ENCODE results near the gene WNT10A.

The WNT10A gene

DNA sequence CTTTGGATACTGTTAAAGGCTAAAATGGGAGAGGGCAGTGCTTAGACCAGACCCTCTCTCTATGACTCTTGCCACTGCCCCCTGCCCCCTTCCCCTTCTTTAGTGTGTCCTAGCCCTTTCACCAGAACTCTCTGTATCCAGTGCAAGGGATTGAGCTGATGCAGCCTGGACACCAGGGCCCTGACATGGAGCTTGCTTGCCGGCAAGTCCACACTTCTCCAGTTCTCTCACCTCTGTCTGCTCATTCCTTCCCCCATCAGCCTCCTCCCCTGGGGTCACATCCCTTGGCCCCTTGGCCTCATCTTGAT is 22.6 kb upstream of the WNT10A start:
- DNase-seq = no peak

DNA sequence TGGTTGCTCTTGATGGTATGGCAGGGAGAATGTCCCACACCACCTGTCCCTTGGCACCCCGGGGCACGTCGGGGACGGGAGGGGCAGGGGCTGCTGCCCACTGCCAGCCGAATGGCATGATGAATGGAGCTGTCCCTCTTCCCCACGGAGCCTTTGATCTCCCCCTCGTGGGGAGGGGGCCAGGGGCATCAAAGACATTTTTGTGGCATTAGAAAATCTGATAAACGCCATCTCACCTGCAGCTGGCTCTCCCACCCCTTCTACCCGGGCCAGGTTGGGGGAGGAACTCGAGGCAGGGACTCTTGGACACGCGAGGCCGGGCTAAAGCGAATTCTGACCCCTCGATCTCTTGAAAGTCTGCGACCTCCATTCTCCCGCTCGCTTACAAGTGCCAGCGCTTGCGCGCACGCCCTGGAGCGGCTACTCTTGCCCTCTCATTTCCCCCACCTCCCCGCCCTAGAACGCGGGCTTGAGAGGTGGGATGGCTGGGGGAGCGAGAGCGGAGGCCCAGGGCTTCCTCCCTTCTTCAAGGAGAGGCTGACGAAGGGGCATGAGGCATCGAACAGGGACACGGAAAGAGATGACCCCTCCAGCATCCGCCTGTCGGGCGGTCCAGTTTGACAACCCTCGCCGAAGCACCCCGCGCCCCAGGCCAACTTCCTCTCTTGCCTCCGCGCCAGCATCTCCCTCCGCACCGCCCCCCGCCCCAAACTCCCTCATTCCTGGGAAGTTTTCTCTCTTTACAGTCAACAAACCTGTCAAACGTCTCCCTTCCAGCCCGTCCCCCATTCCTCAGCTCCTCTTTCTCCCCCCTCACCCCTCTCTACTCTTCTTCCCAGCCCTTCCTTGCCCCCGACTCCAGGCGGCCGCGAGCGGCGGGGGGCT is 21.7 kb upstream of the WNT10A start:
- no peak for DNase-seq

DNA sequence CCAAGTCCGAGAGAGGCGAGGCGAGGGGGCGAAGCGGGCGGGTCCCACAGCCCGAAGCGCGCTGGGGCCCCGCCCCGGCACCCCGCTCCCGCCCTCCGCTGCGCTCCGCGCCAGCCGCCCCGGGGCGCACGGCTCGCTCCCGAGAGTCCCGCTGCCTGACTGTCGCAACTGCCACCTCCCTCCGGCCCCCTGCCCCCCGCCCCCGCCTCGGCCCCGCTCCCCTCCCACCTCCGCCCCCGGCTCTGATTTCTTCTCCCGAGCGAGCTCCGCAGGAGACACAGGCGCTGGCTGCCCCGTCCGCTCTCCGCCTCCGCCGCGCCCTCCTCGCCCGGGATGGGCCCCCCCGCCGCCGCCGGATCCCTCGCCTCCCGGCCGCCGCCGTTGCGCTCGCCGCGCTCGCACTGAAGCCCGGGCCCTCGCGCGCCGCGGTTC is 21.1 kb upstream of the WNT10A start, which contains the start of gene WNT6:
Gene WNT6, plus strand, starts transcription at position 250 of the 432 bp plus-strand sequence. CDS start 233 bp downstream, outside the sequence.
- no peak for DNase-seq

DNA sequence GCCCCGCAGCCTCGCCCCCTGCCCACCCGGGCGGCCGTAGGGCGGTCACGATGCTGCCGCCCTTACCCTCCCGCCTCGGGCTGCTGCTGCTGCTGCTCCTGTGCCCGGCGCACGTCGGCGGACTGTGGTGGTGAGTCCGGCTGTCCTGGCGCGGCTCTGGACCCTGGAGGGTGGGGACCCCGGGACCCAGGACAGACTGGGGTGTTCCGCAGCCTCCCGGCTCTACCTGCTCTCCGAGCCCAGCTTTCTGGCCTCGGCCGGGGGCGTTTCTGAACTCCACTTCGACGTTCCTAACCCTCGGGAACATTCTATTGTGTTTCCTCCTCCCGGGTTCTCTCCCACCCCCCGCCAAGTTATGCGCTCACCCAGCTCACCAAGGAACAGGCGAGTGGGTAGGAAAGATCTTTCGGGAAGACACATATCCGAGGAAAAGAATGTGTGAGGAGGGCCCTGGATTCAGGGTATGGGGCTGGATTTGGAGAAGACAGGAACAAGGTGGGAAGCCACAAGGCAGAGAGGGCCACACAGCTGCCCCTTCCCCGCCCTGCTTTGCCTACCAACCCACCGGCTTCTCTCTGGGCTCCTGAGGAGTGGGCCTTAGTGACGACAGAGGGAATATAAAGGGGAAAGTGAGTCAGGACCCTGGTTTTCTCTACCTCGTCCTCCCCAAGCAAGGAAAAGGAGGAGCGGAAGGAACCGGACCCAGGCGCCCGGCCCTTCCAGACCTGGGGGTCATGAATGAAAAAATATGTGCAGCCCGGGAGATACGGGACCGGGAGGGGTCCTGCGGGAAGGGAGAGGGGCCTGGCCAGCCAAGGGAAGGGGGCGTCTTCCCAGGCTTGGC is 20.4 kb upstream of the WNT10A start:
- DNase-seq = no peak

DNA sequence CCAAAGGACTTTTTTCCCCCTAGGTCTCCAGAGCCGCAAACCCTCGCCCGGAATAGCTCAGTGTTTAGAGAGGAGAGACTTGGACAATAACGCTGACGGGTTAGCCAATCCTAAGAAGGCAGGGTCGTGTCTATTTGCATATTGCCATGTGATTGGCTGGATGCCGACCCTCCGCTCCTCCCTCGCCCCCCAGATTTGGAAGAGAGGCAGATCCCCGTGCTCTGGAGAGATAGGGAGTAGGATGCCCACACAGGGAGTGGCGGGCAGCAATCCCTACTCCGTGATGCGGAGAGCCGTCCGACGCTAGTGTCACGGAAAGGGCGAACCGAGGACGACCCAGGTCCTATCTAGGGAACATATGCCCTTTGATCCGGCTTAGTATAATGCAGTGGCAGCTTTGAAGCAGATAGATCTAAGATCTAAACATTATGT is 19.7 kb upstream of the WNT10A start:
- no peak for DNase-seq

DNA sequence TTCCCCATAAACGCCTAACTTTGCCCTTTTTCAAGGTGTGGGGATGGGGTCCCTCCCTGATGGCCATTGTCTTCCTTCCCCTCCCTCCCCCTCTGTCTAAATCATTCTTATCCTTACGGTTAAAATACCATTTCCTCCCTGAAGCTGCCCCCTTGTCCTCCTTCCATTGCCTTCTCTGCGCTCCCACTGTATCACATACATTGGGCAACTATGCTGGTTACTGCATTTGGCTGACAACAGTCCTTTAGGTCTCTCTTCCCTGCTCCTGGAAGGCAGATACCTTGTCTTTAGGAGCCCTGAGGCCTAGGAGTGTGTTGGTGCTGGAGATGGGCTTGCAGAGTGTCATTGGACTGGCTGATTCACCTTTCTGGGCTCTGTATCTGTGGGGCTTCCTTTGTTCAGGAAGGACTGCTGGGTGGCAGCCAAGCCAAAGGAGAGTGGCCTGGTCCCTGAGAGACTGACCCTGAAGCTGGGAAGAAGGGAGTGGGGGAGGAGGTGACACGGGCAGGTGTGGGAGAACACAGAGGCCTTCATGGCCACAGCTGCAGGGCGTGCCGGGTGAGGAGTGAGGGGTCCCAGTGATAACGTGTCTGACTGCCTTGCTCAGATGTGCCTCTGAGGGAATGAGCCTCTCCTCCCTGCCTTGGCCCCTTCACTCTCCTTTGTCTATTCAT is 18.9 kb upstream of the WNT10A start:
- DNase-seq = no peak

DNA sequence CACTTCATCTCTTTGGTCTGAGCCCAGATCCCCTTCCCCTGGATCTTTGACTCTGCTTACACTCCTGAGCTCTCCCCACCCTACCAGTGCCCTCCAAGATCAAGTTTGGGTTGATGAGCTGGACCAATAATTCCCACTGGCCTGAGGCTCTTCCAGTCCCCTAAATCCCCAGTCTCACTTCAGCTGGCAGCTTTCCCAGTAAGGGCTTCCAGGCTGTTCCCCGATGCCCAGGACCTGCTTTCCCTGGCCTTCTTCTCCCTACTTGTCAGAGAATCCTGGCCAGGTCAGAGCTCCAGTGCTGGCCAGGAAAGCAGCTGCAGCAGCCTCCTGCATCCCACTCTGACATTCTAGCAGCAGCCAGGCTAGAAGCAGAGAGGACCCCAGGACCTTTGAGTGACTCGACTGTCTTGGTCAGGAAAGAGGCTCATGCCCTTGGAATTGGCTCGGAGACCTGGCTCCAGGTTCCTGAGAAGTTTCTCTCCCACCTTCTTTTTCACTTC is 17.6 kb upstream of the WNT10A start:
- DNase-seq = no peak

DNA sequence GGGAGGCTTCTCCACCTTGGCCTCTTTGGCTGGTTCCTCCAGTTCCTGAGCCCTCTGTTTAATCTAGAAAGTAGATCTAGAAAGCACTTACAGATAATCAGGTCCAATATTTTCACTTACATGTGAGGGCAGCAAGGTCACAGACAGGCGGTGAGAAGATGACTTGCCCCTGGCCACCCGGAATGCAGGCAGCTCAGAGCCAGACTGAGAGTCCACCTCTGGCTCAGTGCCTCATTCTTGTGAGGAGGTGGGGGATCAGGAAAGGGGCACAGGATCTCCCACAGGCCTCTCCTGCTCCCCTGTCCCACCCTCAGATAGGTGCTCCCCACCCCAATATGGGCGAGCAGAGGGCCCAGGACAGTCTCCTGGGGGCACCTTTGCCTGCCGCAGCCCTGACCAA is 15.3 kb upstream of the WNT10A start:
- DNase-seq = no peak

DNA sequence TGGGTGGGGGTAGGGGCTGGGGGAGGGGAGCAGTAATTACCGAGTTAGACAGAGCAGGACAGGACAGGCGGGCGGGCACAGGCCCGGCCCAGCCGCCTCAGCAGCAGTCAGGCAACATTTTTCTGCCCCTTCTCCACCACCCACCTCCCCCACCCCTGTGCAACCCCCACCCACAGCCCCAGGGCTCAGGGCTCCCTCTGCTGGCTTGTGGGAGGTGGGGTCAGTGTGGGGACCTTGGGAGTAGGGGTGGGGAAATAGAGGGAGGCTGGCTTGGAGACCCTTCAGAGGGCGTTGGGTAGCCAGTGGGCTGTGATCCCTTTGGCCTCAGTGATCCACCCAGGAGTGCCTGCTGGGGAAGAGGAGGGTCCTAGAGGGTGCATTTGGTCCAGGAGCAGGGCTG is 14.7 kb upstream of the WNT10A start:
- no peak for DNase-seq

DNA sequence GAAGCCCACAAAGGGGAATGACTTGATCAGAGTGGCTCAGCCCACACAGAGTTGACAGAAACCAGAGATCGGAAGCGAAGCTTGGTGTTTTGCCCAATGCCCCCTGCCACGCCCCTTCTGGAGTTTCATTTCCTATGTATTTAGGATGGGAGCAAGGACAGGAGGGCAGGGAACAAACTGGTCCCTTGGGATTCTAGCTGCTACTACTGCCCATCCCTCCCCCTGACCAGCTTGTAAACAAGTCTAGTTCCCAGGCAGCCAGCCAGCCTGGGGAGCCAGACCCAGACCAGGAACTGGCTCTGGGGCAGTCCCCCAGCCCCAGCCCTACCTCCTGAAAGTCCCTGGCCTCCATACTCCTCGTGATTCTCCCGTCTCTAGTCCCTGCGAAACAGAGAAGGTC is 12.8 kb upstream of the WNT10A start:
- no peak for DNase-seq

DNA sequence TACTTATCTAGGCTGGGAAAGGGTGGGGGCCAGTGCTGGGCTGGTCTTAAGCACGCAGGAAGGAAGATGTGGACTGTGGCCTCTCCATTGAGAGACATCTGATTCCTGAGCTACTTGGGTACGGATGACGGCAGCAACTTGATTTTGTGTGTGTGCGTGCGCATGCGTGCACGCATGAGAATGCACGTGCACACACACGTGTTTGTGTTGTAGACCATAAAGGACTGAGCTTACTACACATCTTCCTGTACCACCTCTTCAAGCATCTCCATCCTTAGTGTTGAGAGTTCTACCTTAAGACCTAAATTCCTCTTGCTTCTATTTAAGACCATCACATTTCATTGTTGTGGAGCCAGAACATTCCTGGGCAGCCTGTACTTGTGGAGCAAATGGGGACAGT is 11.6 kb upstream of the WNT10A start:
- no peak for DNase-seq

DNA sequence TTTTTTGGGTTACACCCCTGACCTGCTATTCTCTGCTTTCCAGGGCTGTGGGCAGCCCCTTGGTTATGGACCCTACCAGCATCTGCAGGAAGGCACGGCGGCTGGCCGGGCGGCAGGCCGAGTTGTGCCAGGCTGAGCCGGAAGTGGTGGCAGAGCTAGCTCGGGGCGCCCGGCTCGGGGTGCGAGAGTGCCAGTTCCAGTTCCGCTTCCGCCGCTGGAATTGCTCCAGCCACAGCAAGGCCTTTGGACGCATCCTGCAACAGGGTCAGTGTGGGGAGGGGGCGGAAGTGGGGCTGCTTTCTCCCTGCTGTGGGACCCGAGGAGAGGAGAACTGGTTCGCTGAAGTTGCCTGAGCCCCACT is 9.7 kb upstream of the WNT10A start:
- no peak for DNase-seq

DNA sequence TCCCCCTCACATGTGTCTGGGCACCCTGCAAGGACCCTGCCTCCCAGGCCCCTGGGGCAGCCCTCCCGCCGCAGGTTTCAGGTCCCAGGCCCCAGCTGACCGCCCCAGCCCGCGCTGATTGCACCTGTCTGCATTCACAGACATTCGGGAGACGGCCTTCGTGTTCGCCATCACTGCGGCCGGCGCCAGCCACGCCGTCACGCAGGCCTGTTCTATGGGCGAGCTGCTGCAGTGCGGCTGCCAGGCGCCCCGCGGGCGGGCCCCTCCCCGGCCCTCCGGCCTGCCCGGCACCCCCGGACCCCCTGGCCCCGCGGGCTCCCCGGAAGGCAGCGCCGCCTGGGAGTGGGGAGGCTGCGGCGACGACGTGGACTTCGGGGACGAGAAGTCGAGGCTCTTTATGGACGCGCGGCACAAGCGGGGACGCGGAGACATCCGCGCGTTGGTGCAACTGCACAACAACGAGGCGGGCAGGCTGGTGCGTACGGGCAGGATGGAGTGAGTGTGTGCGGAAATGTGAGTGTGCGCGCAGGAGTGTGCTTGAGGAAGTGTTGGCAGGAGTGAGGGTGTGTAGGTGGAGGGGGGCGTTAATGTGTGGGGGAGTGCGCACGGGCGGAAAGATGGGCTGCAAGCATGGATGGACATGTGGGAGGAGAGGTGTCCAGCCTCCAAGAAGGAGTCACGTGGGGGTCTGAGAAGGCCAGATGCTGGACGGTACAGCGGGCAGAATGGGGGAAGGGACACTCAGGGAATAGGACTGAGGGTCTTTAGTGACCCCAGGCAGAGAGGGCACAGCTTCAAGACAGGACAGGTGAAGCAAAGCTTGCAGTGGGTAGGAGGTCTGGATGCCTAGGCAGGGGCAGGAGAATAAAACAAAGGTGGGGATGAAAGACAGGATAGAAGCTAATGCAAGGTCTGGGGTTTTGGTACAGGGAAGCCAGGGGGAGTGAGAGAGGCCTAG is 9.0 kb upstream of the WNT10A start:
- DNase-seq = no peak

DNA sequence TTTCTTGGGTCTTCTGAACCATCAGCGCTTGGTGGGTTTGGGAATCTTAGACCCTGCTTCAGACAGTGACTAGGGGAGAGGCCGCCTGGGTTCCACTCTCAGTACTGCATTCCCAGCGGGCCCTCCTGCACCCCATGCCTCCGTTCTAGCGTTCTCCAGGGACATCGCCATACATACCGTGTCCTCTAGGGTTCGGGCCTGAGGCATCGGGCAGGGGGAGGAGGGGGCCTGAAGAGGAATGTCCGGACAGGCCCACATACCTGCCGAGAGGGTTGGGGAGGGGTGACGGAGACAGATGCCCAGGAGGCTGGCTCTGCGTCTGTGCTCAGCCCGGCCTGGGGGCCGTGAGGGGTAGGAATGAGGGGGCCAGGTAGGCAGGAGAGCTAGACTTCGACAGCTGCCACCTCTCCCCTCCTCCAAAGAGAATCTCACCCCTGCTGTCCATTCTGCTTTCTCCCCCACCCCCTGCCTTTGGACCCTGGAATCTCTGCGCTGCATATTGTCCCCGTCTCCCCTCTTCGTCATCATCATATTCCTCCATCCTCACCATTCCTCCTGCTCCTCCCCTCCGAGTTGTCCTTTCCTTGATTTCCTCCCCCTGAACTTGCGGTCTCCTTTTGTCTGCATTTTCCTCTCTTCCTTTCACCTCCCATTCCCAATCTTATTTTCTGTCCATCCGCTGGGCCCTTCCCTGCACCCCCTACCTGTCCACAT is 7.8 kb upstream of the WNT10A start:
- DNase-seq = no peak

DNA sequence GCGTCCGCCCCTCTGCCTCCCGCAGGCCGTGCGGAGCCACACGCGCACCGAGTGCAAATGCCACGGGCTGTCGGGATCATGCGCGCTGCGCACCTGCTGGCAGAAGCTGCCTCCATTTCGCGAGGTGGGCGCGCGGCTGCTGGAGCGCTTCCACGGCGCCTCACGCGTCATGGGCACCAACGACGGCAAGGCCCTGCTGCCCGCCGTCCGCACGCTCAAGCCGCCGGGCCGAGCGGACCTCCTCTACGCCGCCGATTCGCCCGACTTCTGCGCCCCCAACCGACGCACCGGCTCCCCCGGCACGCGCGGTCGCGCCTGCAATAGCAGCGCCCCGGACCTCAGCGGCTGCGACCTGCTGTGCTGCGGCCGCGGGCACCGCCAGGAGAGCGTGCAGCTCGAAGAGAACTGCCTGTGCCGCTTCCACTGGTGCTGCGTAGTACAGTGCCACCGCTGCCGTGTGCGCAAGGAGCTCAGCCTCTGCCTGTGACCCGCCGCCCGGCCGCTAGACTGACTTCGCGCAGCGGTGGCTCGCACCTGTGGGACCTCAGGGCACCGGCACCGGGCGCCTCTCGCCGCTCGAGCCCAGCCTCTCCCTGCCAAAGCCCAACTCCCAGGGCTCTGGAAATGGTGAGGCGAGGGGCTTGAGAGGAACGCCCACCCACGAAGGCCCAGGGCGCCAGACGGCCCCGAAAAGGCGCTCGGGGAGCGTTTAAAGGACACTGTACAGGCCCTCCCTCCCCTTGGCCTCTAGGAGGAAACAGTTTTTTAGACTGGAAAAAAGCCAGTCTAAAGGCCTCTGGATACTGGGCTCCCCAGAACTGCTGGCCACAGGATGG is 7.1 kb upstream of the WNT10A start:
- DNase-seq = no peak

DNA sequence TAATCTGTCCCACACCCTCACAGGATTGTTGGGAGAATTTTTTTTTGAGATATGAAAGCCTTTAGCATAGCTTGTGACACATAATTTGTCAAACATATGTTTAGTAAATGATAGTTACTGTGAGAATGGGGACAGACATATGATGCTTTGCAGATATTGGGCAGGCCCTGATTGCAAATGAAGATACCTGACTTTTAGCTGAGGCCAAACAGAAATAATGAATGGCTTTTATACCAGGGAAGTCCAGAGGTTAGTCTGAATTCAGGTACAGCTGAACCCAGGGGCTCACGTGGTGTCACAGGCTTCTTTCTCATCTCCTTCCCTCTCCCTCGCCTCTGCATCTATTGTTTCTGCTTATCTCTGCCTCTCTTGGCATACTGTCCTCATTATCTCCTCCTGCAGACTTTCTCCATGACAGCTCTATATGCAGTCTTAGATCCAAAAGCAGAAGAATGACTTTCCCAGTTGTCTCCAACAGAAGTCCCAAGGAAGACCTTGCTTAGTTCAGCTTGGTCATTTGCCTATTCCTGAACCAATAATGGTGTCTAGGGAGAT is 4.9 kb upstream of the WNT10A start:
- no peak for DNase-seq

DNA sequence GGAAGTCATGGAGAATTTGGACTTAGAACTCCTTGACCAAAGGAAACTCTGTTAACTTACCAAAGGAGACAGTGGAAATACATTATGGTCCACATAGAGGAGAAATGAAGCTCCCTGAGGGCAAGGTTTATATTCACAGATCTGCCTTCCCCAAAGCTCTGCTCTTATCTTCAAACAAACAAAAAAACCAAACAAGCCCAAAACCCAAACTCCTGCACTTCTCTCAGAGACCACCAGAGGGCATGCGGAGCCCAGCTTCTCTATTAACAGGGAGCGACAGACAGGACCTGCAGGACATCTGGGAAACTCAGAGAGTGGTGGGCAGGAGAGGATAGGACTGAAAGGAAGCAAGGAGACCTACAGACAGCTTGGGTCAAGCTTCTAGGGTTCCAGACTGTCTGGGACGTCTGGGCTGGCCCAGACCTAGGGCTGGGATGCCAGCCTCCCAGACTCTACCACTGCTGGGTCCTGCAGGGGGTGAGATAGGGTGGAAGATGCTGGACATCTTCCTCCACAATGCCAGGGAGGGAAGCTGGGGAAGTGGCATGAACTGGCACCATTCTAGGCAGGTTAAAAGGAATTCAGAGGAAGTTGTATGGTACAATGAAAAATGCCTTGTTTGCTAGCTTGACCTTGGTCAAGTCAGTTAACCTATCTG is 4.0 kb upstream of the WNT10A start:
- peak; percentile 60 for DNase-seq

DNA sequence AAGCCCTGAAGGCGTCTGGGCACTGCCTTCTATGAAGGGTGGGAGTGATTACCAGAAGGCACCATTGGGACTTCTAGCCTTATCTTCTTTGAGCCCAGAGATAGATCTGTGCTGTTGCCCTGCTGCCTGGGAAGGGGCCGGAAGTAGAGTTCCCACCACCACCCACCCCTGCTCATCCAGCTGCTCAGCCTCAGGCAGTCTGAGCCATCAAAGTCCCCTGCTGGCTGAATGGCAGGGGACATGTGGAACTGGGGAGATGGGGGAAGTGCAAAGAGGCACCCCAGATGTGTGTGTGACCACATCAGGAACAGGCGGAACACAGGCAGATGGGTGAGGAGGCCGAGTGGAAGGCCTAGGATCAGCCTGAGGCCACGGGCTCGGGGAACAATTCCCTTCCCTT is 3.3 kb upstream of the WNT10A start:
- DNase-seq = no peak

DNA sequence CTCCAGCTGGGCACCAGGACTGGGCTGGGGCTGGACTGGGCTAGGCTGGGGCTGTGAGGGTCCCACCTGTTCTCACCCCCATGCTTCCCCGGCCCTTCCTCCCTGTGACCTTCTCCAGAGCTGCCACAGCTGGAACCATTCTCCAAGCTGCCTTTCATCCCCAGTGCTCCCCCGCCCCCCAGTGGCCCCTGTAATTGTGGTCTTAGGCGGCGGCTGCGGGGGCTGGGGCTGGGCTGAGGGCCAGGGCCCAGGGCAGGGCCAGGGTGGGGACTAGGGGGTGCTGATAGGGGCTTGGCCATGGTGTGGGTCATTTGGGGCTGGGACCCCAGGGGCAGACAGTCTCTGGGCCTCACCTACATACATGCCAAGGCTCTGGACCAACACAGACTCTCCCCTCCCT is 2.8 kb upstream of the WNT10A start:
- DNase-seq = no peak

DNA sequence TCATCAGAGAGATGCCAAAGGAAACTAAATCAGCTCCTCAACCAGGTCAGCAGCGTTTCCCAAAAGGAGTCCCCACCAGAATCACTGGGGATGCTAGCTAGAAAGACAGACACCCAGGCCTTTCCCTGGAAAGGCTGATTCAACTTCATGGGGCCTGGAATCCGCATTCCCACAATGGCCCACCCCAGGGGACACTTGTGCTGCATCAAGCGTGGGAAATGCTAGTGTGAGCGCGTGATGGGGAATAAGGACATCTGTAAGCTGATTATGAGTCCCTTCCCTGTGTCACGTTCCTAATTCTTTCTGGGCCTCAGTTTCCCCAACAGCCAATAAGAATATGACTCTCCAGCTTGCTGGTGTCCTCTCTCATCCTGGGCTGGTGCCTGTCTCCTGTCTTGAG is 2.2 kb upstream of the WNT10A start:
- DNase-seq = no peak

All from NCI-H1105 treated with DMSO at 0.1 percent for 48 hours (cell line).